DOHH2 (cell line): ENCODE measurements around the gene IMMP2L.

Experiments used
- H3F3A ChIP-seq: fragments of 200-600 bp; sonication (generic), shearing (Covaris generic); 2 replicates; pipeline ENCODE4 v1.6.0; 2016; ENCODE audit warnings: antibody characterized with exemption, mild to moderate bottlenecking; ENCODE audit not compliant: control insufficient read depth, insufficient read depth
- H3K27ac ChIP-seq: fragments of 200-600 bp; sonication (generic); 2 replicates; pipeline ENCODE4 v1.5.1; 2014; ENCODE audit warnings: low read depth, mild to moderate bottlenecking, low read length, moderate library complexity
- H3K27me3 ChIP-seq: fragments of 200-600 bp; sonication (generic); 2 replicates; pipeline ENCODE4 v1.6.1; 2014; ENCODE audit warnings: mild to moderate bottlenecking, low read length, mixed read lengths; ENCODE audit not compliant: control insufficient read depth
- H3K36me3 ChIP-seq: fragments of 200-600 bp; sonication (generic); 2 replicates; pipeline ENCODE4 v1.6.1; 2014; ENCODE audit warnings: mild to moderate bottlenecking, low read length, moderate library complexity, mixed read lengths; ENCODE audit not compliant: control insufficient read depth
- H3K4me1 ChIP-seq: fragments of 200-600 bp; sonication (generic); 2 replicates; pipeline ENCODE4 v1.6.1; 2014; ENCODE audit warnings: mild to moderate bottlenecking, low read length, mixed read lengths; ENCODE audit not compliant: control insufficient read depth
- H3K4me2 ChIP-seq: fragments of 200-600 bp; sonication (generic); 2 replicates; pipeline ENCODE4 v1.6.0; 2014; ENCODE audit warnings: mild to moderate bottlenecking, low read length, moderate library complexity
- H3K4me3 ChIP-seq: fragments of 200-600 bp; sonication (generic); 2 replicates; pipeline ENCODE4 v1.5.1; 2014; ENCODE audit warnings: mild to moderate bottlenecking, low read length, mixed read lengths
- H3K79me2 ChIP-seq: fragments of 200-600 bp; sonication (generic); 2 replicates; pipeline ENCODE4 v1.6.1; 2014; ENCODE audit warnings: mild to moderate bottlenecking, low read length, mixed read lengths; ENCODE audit not compliant: control insufficient read depth
- H3K9me2 ChIP-seq: fragments of 200-600 bp; sonication (generic); replicated peaks from 2 replicates; pipeline ENCODE4 v1.6.1; 2014; ENCODE audit warnings: mild to moderate bottlenecking, low read length, mixed read lengths; ENCODE audit not compliant: control insufficient read depth
- H3K9me3 ChIP-seq: fragments of 200-600 bp; sonication (generic); 2 replicates; pipeline ENCODE4 v1.6.1; 2014; ENCODE audit warnings: antibody characterized with exemption, low read length, mixed read lengths; ENCODE audit not compliant: control insufficient read depth, insufficient read depth
- H4K20me1 ChIP-seq: fragments of 200-600 bp; sonication (generic); 2 replicates; pipeline ENCODE4 v1.6.0; 2014; ENCODE audit warnings: low read depth, mild to moderate bottlenecking, antibody characterized with exemption, low read length, moderate library complexity; ENCODE audit not compliant: control insufficient read depth, insufficient read depth
- EZH2phosphoT487 ChIP-seq: fragments of 200-600 bp; sonication (generic); IDR thresholded peaks from 2 replicates; pipeline ENCODE4 v1.6.1; 2017; ENCODE audit warnings: borderline replicate concordance, mild to moderate bottlenecking, antibody characterized with exemption, low read length, moderate library complexity, mixed read lengths
- TF ChIP-seq, protein P1 (sequence below): fragments of 200-600 bp; sonication (generic); IDR thresholded peaks from one replicate; pipeline ENCODE4 v1.5.1; 2014; ENCODE audit warnings: antibody characterized with exemption, mild to moderate bottlenecking, low read depth, low read length; ENCODE audit not compliant: poor library complexity, severe bottlenecking

The IMMP2L gene

DNA sequence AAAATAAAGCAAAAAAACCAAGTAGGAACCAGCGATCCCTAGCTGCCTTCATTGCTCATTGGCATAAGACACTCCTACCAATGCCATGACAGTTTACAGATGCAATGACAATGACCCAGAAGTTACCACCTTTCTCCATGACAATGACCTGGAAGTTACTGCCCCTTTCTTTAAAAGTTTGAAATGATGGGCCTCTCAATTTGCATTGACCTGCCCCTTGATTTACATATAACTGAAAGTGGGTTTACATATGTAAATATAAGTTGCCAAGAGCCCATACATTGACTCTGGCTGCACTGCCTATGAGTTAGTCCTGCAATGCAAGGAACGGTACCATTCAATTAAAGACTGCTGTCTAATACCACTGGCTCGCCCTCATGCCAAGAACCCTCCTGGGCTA lies 712.1 kb downstream of the IMMP2L start:
- Histone ChIP-seq H3F3A (no peaks in the 10 kb centered on the region), H3K4me1 (no peaks in the 10 kb centered on the region), H3K79me2 (no peaks in the 10 kb centered on the region), H4K20me1 (no peaks in the 10 kb centered on the region), H3K4me3 (no peak overlapping the region), H3K9me3 (no peaks in the 10 kb centered on the region), H3K36me3 (no peaks in the 10 kb centered on the region), H3K9me2 (no peaks in the 10 kb centered on the region), H3K27me3 (no peaks in the 10 kb centered on the region), H3K27ac (no peak overlapping the region), H3K4me2 (no peak overlapping the region)
- TF ChIP-seq EZH2phosphoT487 = no peak
- TF ChIP-seq, protein P1, sequence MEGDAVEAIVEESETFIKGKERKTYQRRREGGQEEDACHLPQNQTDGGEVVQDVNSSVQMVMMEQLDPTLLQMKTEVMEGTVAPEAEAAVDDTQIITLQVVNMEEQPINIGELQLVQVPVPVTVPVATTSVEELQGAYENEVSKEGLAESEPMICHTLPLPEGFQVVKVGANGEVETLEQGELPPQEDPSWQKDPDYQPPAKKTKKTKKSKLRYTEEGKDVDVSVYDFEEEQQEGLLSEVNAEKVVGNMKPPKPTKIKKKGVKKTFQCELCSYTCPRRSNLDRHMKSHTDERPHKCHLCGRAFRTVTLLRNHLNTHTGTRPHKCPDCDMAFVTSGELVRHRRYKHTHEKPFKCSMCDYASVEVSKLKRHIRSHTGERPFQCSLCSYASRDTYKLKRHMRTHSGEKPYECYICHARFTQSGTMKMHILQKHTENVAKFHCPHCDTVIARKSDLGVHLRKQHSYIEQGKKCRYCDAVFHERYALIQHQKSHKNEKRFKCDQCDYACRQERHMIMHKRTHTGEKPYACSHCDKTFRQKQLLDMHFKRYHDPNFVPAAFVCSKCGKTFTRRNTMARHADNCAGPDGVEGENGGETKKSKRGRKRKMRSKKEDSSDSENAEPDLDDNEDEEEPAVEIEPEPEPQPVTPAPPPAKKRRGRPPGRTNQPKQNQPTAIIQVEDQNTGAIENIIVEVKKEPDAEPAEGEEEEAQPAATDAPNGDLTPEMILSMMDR = no peak

DNA sequence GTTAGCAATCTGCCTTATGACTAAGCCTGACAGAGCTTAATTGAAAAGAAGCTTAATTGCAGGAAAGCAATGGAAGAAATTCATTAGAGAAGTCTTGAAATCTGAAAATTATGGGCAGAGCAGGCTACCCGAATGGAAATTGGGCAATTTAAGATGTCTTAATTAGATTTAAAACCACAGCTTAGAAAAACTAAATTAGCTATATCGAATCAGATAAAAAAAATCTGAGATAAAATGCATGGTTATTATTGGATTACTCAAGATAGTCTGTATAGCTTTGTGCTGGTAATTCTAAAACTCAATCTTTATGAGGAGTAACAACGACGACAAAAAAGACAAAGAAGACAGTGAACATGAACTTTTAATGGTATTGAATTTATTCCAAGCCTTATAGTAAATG lies 719.5 kb downstream of the IMMP2L start:
- Histone ChIP-seq H3K36me3 (no peaks in the 10 kb centered on the region), H3K4me1 (no peaks in the 10 kb centered on the region), H3K4me2 (no peak overlapping the region), H3K79me2 (no peaks in the 10 kb centered on the region), H3K9me3 (no peaks in the 10 kb centered on the region), H3F3A (no peaks in the 10 kb centered on the region), H3K27me3 (no peaks in the 10 kb centered on the region), H4K20me1 (no peaks in the 10 kb centered on the region), H3K27ac (no peak overlapping the region), H3K9me2 (no peaks in the 10 kb centered on the region), H3K4me3 (no peak overlapping the region)
- TF ChIP-seq, protein P1 = no peak
- no peak for TF ChIP-seq EZH2phosphoT487

DNA sequence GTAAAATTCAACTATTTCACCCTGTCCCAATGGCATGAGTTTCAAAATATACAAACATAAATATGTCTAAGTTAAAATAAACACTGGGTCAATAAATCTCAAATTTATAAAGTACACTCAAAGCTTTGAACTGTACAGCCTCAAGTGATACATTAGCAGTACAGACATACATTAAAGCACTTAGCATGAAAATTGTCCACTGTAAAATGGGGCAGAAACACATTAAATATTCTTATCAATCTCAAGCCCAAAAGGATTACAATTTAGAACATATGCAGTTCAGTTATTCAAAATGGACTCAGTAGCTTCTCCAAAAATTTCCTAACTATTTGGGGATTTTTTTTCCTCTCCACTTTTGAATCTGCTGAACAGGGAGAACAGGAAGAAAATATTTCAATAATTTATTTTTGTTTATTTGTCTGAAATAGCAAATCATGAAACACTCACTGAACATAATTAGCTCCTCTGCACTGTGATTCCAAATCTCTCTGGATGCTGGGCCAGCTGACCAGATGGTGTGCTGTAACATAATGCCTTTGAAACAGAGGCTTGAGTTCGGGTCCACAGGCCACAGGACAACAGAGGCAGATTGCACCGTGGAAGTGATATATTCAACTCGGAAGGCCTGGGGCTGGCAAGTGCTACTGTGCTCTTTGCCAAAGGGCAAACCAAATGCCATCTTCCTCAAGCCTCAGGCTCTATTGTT lies 720.3 kb downstream of the IMMP2L start:
- H3F3A ChIP-seq = no peaks in the 10 kb centered on the region

More for the DNA sequence above, 720.3 kb downstream of the IMMP2L start:
- H4K20me1 ChIP-seq = no peaks in the 10 kb centered on the region
- no peak for TF ChIP-seq EZH2phosphoT487
- TF ChIP-seq, protein P1 = no peak
- H3K4me2 ChIP-seq = no peak overlapping the region
- H3K27me3 ChIP-seq = no peaks in the 10 kb centered on the region
- no peak overlapping the region for H3K4me3 ChIP-seq
- H3K36me3 ChIP-seq = no peaks in the 10 kb centered on the region
- H3K9me3 ChIP-seq = no peaks in the 10 kb centered on the region
- no peaks in the 10 kb centered on the region for H3K9me2 ChIP-seq
- no peaks in the 10 kb centered on the region for H3K79me2 ChIP-seq
- H3K27ac ChIP-seq = no peak overlapping the region
- H3K4me1 ChIP-seq = no peaks in the 10 kb centered on the region
